Coronary artery (tissue), 2 donors: ENCODE results near the gene SEMA5A.

Source experiments
- DNase-seq: peaks from one replicate; pipeline ENCODE4 v3.0.0-alpha.2; 2017; ENCODE audit warnings: low spot score
- H3K27ac ChIP-seq, 2 donors: fragments of 200-600 bp; sonication (generic); one replicate each; pipeline ENCODE4 v1.5.1; 2016 to 2019
- H3K4me3 ChIP-seq: fragments of 200-600 bp; sonication (generic); 2 replicates; pipeline ENCODE4 v1.5.1; 2016; ENCODE audit warnings: mild to moderate bottlenecking, moderate library complexity
- CTCF ChIP-seq: fragments of 200-600 bp; sonication (generic); IDR thresholded peaks from one replicate; pipeline ENCODE4 v1.5.1; 2019; ENCODE audit warnings: antibody characterized with exemption

The SEMA5A gene

GRCh38 chr5:9335269-9335668 is 210.6 kb downstream of the SEMA5A start:
- no peak for DNase-seq
- Histone ChIP-seq H3K27ac (no peak overlapping the region), H3K4me3 (no peak overlapping the region)
- no peak for TF ChIP-seq CTCF

- no peak overlapping the region for H3K4me3 ChIP-seq
- H3K27ac ChIP-seq: no peak overlapping the region
- TF ChIP-seq CTCF: no peak
- DNase-seq: no peak
Observed at GRCh38 chr5:9332026-9332425, 213.8 kb downstream of the SEMA5A start.

- no peak for DNase-seq
- H3K27ac ChIP-seq: no peak overlapping the region
- TF ChIP-seq CTCF: no peak
- H3K4me3 ChIP-seq: no peak overlapping the region
Observed at GRCh38 chr5:9331372-9331771, 214.5 kb downstream of the SEMA5A start.

- no peak for DNase-seq
- TF ChIP-seq CTCF: no peak
- no peak overlapping the region for H3K4me3 ChIP-seq
- no peak overlapping the region for H3K27ac ChIP-seq
Observed at GRCh38 chr5:9329125-9329524, 216.8 kb downstream of the SEMA5A start.

- no peak for TF ChIP-seq CTCF
- H3K27ac ChIP-seq: no peak overlapping the region
- DNase-seq: no peak
- no peak overlapping the region for H3K4me3 ChIP-seq
Observed at GRCh38 chr5:9325549-9325948, 220.3 kb downstream of the SEMA5A start.

GRCh38 chr5:9324348-9325077 is 221.4 kb downstream of the SEMA5A start:
- DNase-seq: no peak
- TF ChIP-seq CTCF: no peak

GRCh38 chr5:9320652-9321051 is 225.2 kb downstream of the SEMA5A start:
- no peak for TF ChIP-seq CTCF
- no peak overlapping the region for H3K4me3 ChIP-seq
- DNase-seq: no peak
- H3K27ac ChIP-seq: no peak overlapping the region

More at GRCh38 chr5:9324348-9325077, 221.4 kb downstream of the SEMA5A start:
- Histone ChIP-seq H3K27ac (no peak overlapping the region), H3K4me3 (no peak overlapping the region)
